Myocyte (in vitro differentiated cells): ENCODE measurements around the gene TMEM53. TPM values are rescaled to one million over a fixed set of nuclear protein-coding genes. Genes with fewer than 3 reads are reported as not detected.

Experiments used
- DNase-seq: peaks from one replicate; pipeline ENCODE4 v3.0.0-alpha.2; 2012; ENCODE audit warnings: low read depth
- total RNA-seq: library from RNA; depleted of rRNA; stranded (reverse); fragments of >200 nt; gene quantifications from 2 replicates; pipeline ENCODE4 v1.2.3, GENCODE V29; 2014

Gene TMEM53
- total RNA-seq, 1 donor from 2014 or later = 20.8 TPM

GRCh38 chr1:44698138-44698537 lies 23.9 kb upstream of the TMEM53 start:
- no peak for DNase-seq

- DNase-seq = no peak
Observed at GRCh38 chr1:44696789-44697345, 22.6 kb upstream of the TMEM53 start.

- DNase-seq = no peak
Observed at GRCh38 chr1:44696101-44696500, 21.8 kb upstream of the TMEM53 start.

DNA sequence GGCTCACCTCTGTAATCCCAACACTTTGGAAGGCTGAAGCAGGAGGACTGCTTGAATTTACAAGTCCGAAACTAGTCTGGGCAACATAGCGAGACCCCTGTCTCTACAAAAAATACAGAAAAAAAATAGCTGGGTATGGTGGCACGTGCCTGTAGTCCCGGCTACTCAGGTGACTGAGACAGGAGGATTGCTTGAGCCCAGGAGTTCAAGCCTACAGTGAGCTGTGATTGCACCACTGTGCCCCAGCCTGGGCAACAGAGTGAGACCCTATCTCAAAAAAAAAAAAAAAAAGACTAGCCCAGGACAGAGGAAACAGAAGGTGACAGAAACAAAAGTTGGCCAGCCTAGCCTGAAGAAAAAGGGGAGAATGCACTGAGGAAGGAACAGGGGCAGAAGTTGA lies 21.4 kb upstream of the TMEM53 start:
- no peak for DNase-seq

GRCh38 chr1:44694863-44695478 lies 20.7 kb upstream of the TMEM53 start:
- DNase-seq = no peak

DNA sequence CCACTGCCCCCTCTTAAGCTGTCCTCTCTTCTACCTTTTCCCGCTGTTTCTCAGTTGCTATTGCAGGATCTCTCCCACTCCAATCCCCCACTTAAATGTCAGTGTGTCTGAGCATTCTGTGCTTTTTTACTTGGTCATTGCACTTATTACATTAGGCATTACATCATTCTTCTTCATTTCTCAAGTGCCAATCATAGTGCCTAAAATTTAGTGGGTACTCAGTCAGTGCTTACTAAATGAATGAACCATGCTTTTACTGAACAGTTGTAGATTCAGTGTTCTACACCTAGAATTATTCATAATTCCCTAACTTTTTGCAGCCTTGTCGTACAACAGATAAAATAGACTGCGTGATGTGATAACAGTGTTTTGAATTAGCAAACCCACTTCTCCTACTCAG lies 19.6 kb upstream of the TMEM53 start:
- DNase-seq = no peak

DNA sequence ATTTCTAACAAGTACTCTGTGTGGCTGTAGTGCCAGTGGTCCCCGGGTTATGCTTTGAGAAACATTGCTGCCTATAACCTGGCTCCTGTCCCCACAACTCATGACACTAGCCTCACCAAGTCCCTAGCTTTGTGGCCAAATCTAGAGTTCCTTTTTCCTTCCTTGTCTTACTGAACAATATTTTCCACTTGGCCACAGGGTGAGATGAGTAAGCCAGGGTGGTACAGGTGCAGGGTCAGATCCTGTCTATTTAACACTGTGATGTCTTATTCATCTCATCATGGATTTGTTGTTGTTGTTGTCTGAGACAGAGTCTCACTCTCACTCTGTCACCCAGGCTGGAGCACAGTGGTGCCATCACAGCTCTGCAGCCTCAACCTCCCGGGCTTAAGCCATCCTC lies 18.9 kb upstream of the TMEM53 start:
- DNase-seq = no peak

GRCh38 chr1:44689447-44689765 lies 15.1 kb upstream of the TMEM53 start:
- DNase-seq = no peak

- DNase-seq = no peak
Observed at GRCh38 chr1:44688760-44689446, 14.6 kb upstream of the TMEM53 start.

GRCh38 chr1:44685881-44686280 lies 11.6 kb upstream of the TMEM53 start:
- DNase-seq = no peak

DNA sequence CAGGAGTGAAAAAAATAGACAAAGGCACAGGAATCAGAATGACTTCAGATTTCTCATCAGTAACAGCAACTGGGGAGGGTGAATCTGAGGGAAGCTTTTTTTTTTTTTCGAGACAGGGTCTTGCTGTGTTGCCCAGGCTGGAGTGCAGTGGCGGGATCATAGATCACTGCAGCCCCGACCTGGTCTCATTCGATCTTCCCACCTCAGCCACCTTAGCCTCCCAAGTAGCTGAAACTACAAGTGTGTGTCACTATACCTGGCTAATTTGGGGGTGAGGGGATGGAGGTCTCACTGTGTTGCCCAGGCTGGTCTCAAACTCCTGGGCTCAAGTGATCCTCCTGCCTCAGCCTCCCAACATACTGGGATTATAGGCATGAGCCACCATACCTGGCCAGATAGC lies 10.9 kb upstream of the TMEM53 start:
- DNase-seq = no peak

DNA sequence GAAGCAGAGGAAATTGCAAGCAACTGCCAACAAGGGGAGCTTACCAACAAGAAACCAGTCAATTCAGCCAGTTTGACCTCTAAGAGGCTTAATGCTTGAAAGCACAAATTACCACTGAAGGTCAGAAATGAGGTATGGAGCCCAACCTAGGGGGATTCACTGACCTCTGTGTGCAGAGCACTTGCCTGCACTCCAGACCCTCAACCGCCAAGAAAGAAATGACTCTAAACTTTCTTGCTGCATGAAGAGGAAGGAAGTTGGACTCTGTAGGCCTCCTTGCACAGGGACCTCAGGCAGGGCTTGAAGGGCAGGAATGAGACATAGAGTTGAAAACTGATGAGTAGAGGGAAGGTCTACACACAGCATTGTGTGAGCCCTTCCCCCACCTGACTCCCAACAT lies 10.2 kb upstream of the TMEM53 start:
- no peak for DNase-seq

- DNase-seq = no peak
Observed at GRCh38 chr1:44682883-44683265, 8.6 kb upstream of the TMEM53 start.

DNA sequence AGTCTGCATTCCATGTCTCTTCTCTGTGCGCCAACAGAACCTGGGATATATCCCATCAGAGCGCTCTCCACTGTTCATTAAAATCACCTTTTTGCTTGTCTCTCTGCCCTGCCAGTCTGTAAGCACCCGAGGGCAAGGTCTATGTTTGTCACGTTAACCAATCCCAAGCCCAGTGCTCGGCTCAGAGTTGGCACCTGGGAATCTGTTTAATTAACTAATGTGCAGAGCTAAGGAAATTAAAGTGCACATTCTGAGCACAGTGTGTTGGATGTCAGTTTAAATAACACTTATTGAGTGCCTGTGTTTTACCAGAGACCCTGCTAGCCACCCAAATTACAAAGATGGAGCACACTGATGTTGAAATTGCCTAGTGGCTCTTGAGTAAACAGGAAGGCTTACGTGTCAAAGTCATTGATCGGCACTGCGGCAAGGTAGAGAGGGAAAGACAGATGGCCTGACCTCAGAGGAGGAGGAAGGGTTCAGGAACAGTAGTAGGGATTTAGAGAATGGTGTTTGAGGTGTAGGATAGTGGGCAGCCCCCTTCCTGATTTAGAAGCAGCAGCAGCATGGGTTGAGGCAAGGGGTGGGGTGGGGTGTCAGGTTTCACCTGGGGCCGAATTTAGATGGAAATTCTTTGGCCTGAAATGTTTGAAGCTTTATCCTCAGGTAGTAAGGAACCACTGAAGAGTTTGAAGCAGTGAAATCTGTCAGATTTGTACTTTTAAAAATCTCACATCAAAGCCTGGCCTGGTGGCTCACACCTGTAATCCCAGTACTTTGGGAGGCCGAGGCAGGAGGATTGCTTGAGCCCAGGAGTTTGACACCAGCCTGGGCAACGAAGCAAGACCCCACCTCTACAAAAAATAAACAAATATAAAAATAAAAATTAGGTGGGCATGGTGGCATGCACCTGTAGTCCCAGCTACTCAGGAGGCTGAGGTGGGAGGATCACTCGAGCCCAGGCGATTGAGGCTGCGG lies 7.9 kb upstream of the TMEM53 start:
- DNase-seq = peak; percentile 37

- DNase-seq = no peak
Observed at GRCh38 chr1:44679468-44679867, 5.2 kb upstream of the TMEM53 start.

GRCh38 chr1:44678626-44679025 lies 4.3 kb upstream of the TMEM53 start:
- no peak for DNase-seq

DNA sequence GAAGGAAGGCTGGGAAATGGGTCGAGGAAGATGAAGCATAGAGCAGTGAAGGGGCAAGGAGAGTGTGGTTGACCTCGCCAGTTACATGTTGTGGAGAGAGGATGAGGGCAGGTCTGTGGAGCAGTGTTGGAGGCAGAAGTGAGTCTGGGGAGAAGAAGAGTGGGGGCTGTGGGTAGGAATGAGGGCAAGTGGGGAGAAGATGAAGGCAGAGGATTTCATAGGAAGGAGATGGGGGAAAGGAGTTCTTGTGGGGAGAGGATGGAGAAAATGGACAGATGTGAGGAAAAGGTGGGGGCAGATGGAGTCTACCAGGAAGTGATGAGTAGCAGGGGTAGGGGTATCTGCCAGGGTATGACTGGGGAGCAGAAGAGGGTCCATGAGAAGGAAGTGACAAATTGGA lies 3.8 kb upstream of the TMEM53 start:
- DNase-seq = no peak

DNA sequence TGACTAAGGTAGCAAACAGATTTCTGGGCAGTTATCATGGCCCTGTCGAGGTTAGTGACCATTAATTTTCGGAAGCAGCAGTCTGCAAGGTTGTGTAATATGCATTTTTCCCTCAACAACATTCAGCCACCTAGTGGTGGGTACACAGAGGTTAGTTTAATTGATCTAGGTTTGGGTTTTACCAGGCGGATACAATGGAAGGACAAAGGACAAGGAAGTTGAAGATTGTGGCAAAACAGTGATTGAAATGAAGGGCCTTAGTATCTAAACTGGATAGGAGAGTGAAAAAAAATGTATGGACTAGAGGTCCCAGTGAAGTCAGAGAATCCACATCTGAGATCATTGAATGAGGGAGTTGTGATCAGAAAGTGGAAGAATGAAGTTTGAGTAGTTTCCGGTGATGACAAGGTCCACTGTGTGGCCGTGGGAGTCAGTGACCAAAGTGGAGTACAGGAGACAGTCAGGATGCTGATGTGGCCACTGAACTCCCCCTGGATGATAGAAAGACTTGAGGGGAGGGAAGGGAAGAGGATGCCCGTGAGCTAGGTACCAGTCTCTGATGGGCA lies 3.0 kb upstream of the TMEM53 start:
- peak; percentile 78 for DNase-seq

DNA sequence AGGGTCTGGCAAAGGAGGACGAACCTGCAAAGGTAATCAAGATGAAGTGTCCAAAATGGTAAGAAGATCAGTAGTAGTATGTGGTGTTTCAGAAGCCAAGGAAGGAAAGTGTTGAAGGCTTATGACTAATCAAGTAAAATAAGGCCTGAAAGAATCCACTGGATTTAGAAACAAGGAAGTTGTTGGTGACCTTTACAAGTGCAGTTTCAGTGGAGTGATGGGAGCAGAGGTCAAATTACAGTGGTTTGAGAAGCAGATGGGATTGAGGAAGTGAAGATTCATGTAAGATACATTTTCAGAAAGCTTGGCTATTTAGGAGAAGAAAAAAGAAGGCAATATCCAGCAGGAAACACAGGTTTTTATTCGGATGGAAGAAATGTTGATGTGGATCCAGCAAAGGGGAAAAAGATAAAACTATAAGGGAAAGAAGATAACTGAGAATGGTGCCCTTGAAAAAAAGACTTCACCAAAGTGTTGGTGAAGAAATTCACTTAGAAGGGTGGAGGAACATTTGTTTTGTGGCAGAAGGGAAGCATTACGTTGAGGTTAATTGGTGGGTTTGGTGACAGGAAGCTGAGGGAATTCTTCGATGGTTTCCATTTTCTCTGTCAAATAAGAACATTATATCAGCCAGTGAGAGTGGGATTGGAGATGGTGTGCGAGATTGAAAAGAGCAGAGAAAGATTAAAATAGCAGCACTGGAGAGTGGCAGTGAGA lies 2.4 kb upstream of the TMEM53 start:
- DNase-seq = peak; percentile 89

DNA sequence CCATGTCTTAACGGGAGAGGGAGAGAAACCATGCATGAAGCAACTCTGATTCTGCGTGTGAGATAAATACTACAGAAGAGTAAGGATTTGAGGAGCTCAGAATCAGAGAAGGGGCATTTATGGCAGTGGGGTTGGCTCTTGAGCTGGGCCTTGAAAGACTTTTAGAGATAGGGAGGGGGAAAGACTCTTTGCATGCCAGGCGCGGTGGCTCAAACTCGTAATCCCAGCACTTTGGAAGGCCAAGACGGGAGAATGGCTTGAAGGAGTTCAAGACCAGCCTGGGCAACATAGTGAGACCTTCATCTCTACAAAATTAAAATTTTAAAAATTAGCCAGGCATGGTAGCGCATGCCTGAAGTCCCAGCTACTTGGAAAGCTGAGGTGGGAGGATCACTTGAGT lies 905 bp upstream of the TMEM53 start:
- no peak for DNase-seq

- DNase-seq = no peak
Observed at GRCh38 chr1:44673675-44674112, 587 bp downstream of the TMEM53 start.
